Raji (cell line): Measurements from ENCODE around the gene CALML5.

Experiments
- POLR2A ChIP-seq: IDR thresholded peaks from 2 replicates; pipeline ENCODE4 v1.6.1; 2011; ENCODE audit warnings: low read depth, low read length, control low read depth; ENCODE audit not compliant: insufficient read depth

The CALML5 gene

DNA sequence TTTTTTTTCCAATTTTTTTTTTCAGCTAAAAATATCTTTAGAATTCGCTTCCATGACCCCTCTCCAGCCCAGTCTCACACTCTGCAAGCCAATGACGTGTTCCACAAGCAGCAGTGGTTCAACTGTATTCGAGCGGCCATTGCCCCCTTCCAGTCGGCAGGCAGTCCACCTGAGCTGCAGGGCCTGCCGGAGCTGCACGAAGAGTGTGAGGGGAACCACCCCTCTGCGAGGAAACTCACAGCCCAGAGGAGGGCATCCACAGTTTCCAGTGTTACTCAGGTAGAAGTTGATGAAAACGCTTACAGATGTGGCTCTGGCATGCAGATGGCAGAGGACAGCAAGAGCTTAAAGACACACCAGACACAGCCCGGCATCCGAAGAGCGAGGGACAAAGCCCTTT lies 42.8 kb downstream of the CALML5 start:
- no peak for TF ChIP-seq POLR2A

DNA sequence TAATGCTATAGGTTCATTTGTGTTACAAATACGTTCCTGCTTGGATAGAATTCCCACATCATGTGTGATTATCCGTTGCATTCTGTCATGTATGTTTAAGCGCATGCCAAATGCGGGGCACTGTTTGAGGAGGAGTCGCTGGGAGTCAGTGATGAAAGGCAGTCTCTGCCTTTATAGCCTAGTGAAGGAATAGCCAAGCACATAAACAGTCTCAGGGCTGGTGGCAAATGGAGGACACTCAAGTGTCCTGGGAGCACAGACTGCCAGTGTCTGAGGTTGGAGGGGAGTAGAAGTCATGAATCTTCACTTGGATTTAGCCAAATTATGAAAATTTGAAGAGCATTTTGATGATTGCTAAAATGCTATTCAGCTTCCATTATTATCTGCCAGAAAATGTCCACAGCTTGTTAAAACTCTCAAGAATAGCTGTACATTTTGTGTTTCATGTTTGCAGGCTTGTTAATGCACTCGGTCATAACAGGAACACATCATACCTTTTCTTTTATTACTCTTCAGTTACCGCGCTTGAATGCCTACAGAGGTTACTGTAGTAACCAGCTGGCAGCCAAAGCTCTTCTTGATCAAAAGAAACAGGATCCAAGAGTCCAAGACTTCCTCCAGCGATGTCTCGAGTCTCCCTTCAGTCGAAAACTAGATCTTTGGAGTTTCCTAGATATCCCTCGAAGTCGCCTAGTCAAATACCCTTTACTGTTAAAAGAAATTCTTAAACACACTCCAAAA lies 45.5 kb downstream of the CALML5 start:
- no peak for TF ChIP-seq POLR2A

DNA sequence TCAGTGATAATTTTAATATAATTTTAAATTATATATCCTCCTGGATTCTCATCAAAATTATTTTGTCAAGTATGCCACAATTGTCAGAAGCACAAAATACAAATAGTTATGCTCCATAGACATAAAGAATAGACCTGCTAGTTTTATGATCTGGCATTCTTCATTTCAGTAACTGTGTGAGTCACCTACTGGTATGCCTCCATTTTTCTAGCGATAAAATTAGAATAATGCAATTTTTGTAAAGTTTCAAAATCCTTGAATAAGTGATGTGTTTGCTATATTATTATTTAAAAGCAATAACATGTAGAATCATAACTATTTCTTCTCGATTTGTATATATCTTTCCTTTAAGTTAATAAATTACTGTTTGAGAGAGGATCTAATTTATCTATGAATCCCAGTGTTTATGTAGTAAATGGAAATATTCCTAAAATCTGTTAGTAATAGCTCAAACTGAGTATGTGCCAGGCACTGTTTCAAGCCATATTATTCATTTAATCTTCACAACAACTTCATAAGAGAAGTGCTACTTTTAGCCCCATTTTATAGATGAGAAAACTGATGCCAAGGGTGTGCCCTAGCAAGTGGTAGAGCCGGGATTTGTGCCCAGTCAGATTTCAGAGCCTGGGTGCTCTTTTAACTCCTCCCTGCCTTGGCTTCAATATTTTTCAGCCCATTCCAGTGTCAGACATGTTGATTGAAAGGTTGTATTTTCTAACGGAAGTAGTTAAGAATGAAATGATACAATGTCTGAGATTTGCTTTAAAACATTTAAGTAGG lies 48.6 kb downstream of the CALML5 start:
- TF ChIP-seq POLR2A: no peak

- TF ChIP-seq POLR2A: no peak
Measured at GRCh38 chr10:5449823-5450222, 49.5 kb downstream of the CALML5 start.

GRCh38 chr10:5449227-5449626 lies 50.1 kb downstream of the CALML5 start:
- TF ChIP-seq POLR2A: no peak
